Aorta (tissue), 5 donors: ENCODE results near the gene EN1. TPM values are rescaled to one million over a fixed set of nuclear protein-coding genes. Genes with fewer than 3 reads are reported as not detected.

ENCODE experiments used
- ATAC-seq: fragments of 200-7000 bp; cut with Tn5 transposase; one replicate; pipeline ENCODE4 v1.9.1; 2022; ENCODE audit warnings: moderate library complexity; ENCODE audit not compliant: low FRiP score
- DNase-seq, 2 donors: peaks; one replicate each; pipeline ENCODE4 v3.0.0-alpha.2; 2020
- H3K27ac ChIP-seq, 2 donors: one replicate each; pipeline ENCODE4 v1.5.1; 2013; ENCODE audit warnings: low read length in 2 of 2, mild to moderate bottlenecking in 2 of 2, moderate library complexity in 2 of 2, control low read depth in 1 of 2, inconsistent platforms in 1 of 2, low read depth in 1 of 2
- H3K27me3 ChIP-seq, 2 donors: one replicate each; pipeline ENCODE4 v1.6.1; 2013; ENCODE audit warnings: control low read depth in 1 of 2, low read length in 1 of 2, mild to moderate bottlenecking in 1 of 2, moderate library complexity in 1 of 2; ENCODE audit not compliant: insufficient read depth in 2 of 2, control insufficient read depth in 1 of 2
- H3K36me3 ChIP-seq, 2 donors: one replicate each; pipeline ENCODE4 v1.6.1; 2013; ENCODE audit warnings: control low read depth in 1 of 2, low read length in 1 of 2, mild to moderate bottlenecking in 1 of 2; ENCODE audit not compliant: insufficient read depth in 2 of 2, control insufficient read depth in 1 of 2
- H3K4me1 ChIP-seq, 2 donors: one replicate each; pipeline ENCODE4 v1.6.1; 2013; ENCODE audit warnings: low read length in 2 of 2, control low read depth in 1 of 2, mild to moderate bottlenecking in 1 of 2, moderate library complexity in 1 of 2; ENCODE audit not compliant: insufficient read depth in 2 of 2, control insufficient read depth in 1 of 2
- H3K4me3 ChIP-seq, 2 donors: one replicate each; pipeline ENCODE4 v1.5.1; 2013; ENCODE audit warnings: low read length in 2 of 2, control low read depth in 1 of 2, mild to moderate bottlenecking in 1 of 2
- H3K9me3 ChIP-seq: one replicate; pipeline ENCODE4 v1.6.1; 2013; ENCODE audit warnings: mild to moderate bottlenecking, low read length; ENCODE audit not compliant: control insufficient read depth
- WGBS, 2 donors: extraction: QIAGEN DNeasy Blood & Tissue Kit; methylation state at CpG; one replicate each; pipeline ENCODE4 v1.1.7; 2013; 5-methylcytosine and 5-hydroxymethylcytosine counted together
- intact Hi-C, 2 donors: fragments of 100-400 bp; cut with DNase I; formaldehyde crosslinking; loops; one replicate each; pipeline versions ENCODE4 v1.14.2 to v1.15.0; 2022
- polyA plus RNA-seq, 2 donors: library from polyadenylated mRNA; stranded (reverse); fragments of 200-250 nt; gene quantifications; one replicate each; pipeline ENCODE4 v1.2.3, GENCODE V29; 2013
- total RNA-seq, 2 donors: library from RNA; stranded (reverse); fragmentation: NEBNext Ultra II Directional; extraction: Animal tissue kit (Norgen Biotek cat#: 25700); gene quantifications; one replicate each; pipeline ENCODE4 v1.2.1, GENCODE V29; 2021
- donor health status: healthy with polysubstance abuse.
- donor health status: Bipolar disorder and iron deficiency.
- donor health status: DM: no; HTN: no; CAD: no.
- donor health status: DM: no; HTN: no; CAD: no.
- donor health status: DM: yes; HTN: yes; CAD: no.

EN1 gene
- total and polyA plus RNA-seq, 4 donors, result not detected

GRCh38 chr2:118852605-118853128 is 5.2 kb upstream of the EN1 start:
- 4 to 6% methylated on average over 31 of the region's 31 CpGs for WGBS, 2 donors
- H3K36me3 ChIP-seq, result no peaks in the 10 kb centered on the region
- H3K4me3 ChIP-seq, result no peak overlapping the region
- intact Hi-C loops, result loop anchor here in 1 of 2 donors (10.0 kb wide), 1 partner anchor 318 kb away; no protein-coding TSS in a partner anchor
- H3K27me3 ChIP-seq, result no peaks in the 10 kb centered on the region
- H3K9me3 ChIP-seq, result no peaks in the 10 kb centered on the region
- H3K27ac ChIP-seq, result no peak overlapping the region
- DNase-seq, result no peak
- no peak for ATAC-seq
- no peaks in the 10 kb centered on the region for H3K4me1 ChIP-seq

- intact Hi-C loops, result loop anchor here in 1 of 2 donors (10.0 kb wide), 1 partner anchor 317 kb away; no protein-coding TSS in a partner anchor
- no peaks in the 10 kb centered on the region for H3K4me1 ChIP-seq
- H3K27me3 ChIP-seq, result no peaks in the 10 kb centered on the region
- WGBS, 2 donors, result 11 to 12% methylated on average over 17 of the region's 17 CpGs
- H3K36me3 ChIP-seq, result no peaks in the 10 kb centered on the region
- no peak for DNase-seq
- H3K27ac ChIP-seq, result no peak overlapping the region
- no peak for ATAC-seq
- H3K9me3 ChIP-seq, result no peaks in the 10 kb centered on the region
- H3K4me3 ChIP-seq, result no peak overlapping the region
Observed at GRCh38 chr2:118851650-118852049, 4.2 kb upstream of the EN1 start.

- WGBS, 2 donors, result 14 to 16% methylated on average over 9 of the region's 9 CpGs
- H3K4me3 ChIP-seq, result no peak overlapping the region
- intact Hi-C loops, result loop anchor here in 1 of 2 donors (10.0 kb wide), 1 partner anchor 316 kb away; no protein-coding TSS in a partner anchor
- no peak for ATAC-seq
- no peaks in the 10 kb centered on the region for H3K4me1 ChIP-seq
- no peak overlapping the region for H3K27ac ChIP-seq
- H3K36me3 ChIP-seq, result no peaks in the 10 kb centered on the region
- DNase-seq, result no peak
- no peaks in the 10 kb centered on the region for H3K27me3 ChIP-seq
- H3K9me3 ChIP-seq, result no peaks in the 10 kb centered on the region
Observed at GRCh38 chr2:118850901-118851415, 3.5 kb upstream of the EN1 start.

GRCh38 chr2:118850168-118850900 is 2.9 kb upstream of the EN1 start:
- Histone ChIP-seq H3K4me3 (no peak overlapping the region), H3K9me3 (no peaks in the 10 kb centered on the region), H3K36me3 (no peaks in the 10 kb centered on the region), H3K4me1 (no peaks in the 10 kb centered on the region), H3K27ac (no peak overlapping the region), H3K27me3 (no peaks in the 10 kb centered on the region)
- 5 to 8% methylated on average over 32 of the region's 32 CpGs for WGBS, 2 donors
- DNase-seq, result no peak
- ATAC-seq, result no peak
- intact Hi-C loops, result loop anchor here in 1 of 2 donors (10.0 kb wide), 1 partner anchor 316 kb away; no protein-coding TSS in a partner anchor

GRCh38 chr2:118849226-118850167 is 2.0 kb upstream of the EN1 start:
- Histone ChIP-seq H3K36me3 (no peaks in the 10 kb centered on the region), H3K4me3 (no peak overlapping the region), H3K9me3 (no peaks in the 10 kb centered on the region), H3K27ac (no peak overlapping the region), H3K4me1 (no peaks in the 10 kb centered on the region), H3K27me3 (no peaks in the 10 kb centered on the region)
- 6 to 7% methylated on average over 52 of the region's 52 CpGs for WGBS, 2 donors
- intact Hi-C loops, result loop anchor here in 1 of 2 donors (10.0 kb wide), 1 partner anchor 315 kb away; no protein-coding TSS in a partner anchor
- no peak for DNase-seq
- ATAC-seq, result no peak

- 7% methylated on average over 46 of the region's 46 CpGs for WGBS, 2 donors
- Histone ChIP-seq H3K4me1 (no peaks in the 10 kb centered on the region), H3K27ac (no peak overlapping the region), H3K9me3 (no peaks in the 10 kb centered on the region), H3K27me3 (no peaks in the 10 kb centered on the region), H3K36me3 (no peaks in the 10 kb centered on the region), H3K4me3 (no peak overlapping the region)
- intact Hi-C loops, result no loop called here
- no peak for DNase-seq
- no peak for ATAC-seq
Observed at GRCh38 chr2:118848381-118849225, 1.2 kb upstream of the EN1 start.

GRCh38 chr2:118847762-118848172 is 319 bp upstream of the EN1 start:
- no peaks in the 10 kb centered on the region for H3K9me3 ChIP-seq
- ATAC-seq (no peak), DNase-seq (no peak)
- H3K27me3 ChIP-seq, result no peaks in the 10 kb centered on the region
- 2 to 4% methylated on average over 31 to 35 of the region's 35 CpGs for WGBS, 2 donors
- H3K4me1 ChIP-seq, result no peaks in the 10 kb centered on the region
- peak overlapping the region in 1 of 2 donors; percentile 41 for H3K4me3 ChIP-seq
- H3K36me3 ChIP-seq, result no peaks in the 10 kb centered on the region
- no peak overlapping the region for H3K27ac ChIP-seq
- intact Hi-C loops, result no loop called here
